GM03348 (cell line): ENCODE results near the gene PSMC5.
A peak's percentile ranks its signal among the peaks of the same experiment; 100 is the strongest.
"Not testable (repeated sequence)": the region's sequence is repeated elsewhere in the genome, so short reads cannot be mapped to it uniquely, and the experiment has no call there.

Experiments
- DNase-seq: peaks from one replicate; pipeline ENCODE4 v3.0.0; 2012; ENCODE audit warnings: low spot score

Gene PSMC5

GRCh38 chr17:63838631-63839171, 11.5 kb downstream of the PSMC5 start:
- DNase-seq: peak; percentile 82

- DNase-seq: peak; percentile 28
Observed at GRCh38 chr17:63840591-63841349, 13.5 kb downstream of the PSMC5 start.

- DNase-seq: peak; percentile 42
Observed at GRCh38 chr17:63841350-63842172, 14.3 kb downstream of the PSMC5 start.

- no peak for DNase-seq
Observed at GRCh38 chr17:63842173-63842539, 14.9 kb downstream of the PSMC5 start.

DNA sequence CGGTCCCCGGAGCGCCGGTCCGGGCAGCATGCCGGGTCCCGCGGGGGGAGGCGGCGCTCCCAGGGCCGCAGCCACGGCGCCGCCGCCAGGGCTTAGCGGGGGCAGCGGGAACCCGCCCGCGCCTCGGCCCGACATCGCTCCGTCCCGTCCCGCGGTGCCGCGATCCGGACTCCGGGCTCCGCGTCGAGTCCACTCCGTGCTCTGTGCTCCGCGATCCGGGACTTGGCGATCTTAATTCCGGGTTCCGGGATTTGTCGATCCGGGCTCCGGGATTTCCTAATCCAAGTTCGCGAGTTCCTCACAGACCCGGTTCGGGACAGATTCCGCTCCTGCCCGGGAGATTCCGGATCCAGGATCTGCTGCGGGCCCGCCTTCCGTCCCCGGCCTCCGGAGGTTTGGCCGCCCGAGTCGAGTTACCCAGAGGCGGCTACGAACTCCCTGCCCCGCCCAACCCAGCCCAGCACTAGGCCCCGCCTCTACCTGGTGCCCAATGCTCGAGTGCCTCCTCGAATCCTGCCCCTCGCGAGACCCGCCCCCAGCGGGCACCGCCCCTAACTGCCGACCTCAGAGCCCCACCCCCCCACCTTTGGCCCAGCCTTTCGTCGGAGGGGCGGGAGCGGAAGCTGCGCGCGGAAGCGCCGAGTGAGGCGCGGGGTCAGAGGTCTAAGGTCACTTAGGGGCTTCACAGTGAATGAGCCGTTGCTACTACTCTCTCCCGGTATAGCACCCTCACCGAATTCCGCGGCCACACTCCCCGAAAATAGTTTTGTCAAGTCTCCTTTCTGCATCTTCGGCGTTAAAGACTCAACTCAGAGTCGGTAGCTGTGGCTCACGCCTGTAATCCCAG, 15.5 kb downstream of the PSMC5 start, which contains the start of gene SMARCD2:
TSS of gene SMARCD2 (minus strand) at position 146 of the 847 bp plus-strand sequence. CDS start at position 135, 11 bp downstream.
- DNase-seq: peak; percentile 98

DNA sequence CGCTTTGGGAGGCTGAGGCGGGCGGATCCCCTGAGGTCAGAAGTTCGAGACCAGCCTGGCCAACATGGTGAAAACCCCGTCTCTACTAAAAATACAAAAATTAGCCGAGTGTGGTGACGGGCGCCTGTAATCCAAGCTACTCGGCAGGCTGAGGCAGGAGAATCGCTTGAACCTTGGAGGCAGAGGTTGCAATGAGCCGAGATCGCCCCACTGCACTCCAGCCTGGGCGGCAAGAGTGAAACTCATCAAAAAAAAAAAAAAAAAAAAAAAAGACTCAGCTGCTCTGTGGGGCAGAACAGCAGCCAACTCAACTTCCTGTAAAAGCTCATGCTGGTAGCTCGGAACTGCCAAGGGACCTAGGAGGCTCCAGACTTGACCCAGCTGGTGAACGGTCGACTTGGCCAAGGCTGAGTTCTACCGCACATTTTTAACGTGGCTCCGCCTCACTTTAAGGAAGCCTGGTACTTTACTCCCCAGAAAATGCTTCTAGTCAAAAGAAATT, 16.2 kb downstream of the PSMC5 start:
- peak; percentile 78 for DNase-seq

DNA sequence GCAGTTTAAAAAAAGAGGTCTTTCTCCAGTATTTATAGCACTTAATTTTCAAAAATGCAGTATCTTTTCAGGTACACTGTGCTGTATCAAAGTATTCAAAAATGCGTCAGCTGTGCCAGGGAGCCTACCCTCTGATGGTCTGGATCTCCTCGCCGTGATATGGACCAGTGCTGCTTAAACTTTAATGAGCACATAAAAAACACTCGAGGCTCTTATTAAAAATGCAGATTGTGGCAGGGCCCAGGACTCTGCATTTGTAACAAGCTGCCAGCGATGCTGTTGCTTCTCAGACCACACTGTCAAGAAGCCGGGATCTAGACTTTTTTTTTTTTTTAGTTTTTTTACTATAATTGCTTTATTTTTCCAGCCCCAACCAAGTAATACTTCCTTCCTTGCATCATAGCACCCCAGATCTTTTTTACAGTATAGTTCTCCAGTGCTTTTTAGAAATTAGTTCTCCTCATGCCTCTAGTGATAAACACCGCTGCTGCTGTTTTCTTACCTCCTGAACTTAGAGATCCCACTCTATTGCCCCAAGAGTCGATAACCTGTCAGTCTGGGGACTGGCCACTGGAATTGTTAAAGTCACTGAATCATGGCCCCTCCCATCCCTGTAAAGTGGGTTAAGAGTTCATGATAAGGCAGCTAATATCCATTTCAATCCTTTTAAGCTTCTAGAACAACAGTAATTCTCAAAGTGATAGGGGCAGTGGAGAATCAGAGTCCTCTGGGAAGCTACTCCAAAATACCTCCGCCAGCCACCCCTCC, 16.9 kb downstream of the PSMC5 start:
- no peak for DNase-seq

GRCh38 chr17:63845509-63845908, 18.3 kb downstream of the PSMC5 start:
- no peak for DNase-seq

DNA sequence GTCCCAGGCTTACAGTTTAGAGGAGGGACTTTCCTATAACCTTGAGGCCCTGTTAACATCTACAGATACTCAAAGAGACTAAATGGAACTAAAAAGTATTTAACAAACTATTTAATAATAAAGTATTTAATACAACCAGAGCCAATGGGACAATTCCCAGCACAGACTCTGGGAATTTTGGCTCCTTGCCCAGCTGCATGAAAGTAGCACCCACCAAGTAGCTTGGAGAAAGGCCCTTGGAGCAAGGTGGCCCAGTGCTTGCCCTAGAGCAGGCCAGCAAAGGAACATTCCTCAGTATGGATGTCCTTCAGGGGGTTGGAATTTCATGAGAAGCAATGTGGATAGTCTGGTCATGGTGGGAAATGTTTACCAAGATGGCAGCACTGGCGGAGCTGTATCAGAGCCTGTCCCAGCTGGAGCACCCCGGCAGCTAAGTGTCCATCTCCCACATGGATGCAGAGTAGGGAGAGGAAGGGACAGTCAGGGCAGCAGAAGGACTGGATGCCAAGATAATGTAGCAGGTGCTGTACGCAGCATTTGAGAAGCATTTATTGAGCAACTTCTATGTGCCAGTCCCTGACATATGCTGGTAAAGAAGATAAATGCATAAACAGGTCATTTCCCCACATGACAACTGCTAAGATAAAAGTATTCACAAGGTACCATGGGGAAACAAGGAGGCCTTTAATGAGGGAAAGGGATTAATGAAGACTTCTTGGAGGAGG, 20.5 kb downstream of the PSMC5 start:
- DNase-seq: no peak

- DNase-seq: peak; percentile 96
Observed at GRCh38 chr17:63848834-63849689, 21.8 kb downstream of the PSMC5 start.

GRCh38 chr17:63850401-63850800, 23.2 kb downstream of the PSMC5 start:
- DNase-seq: no peak

- DNase-seq: no peak
Observed at GRCh38 chr17:63853260-63853659, 26.0 kb downstream of the PSMC5 start.

DNA sequence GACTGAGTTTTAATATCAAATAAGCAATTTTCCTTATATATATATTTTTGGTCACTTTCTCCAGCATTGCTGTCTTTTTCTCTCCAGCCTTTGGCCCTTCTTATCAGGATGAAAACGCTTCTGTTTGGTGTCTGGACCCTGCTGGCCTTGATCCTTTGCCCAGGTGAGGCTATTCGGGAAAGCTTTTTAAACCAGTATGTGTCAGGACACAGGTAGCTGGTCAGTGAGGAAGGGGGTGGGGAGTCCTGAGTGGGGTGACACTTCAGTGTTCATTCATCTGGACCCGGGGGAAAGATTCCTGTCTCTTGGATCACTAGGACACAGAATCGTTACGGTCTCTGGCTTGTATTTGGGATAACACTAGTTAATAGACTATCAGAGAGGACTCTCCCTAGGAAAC, 27.5 kb downstream of the PSMC5 start:
- DNase-seq: no peak

GRCh38 chr17:63855185-63855584, 28.0 kb downstream of the PSMC5 start:
- DNase-seq: no peak

GRCh38 chr17:63856425-63856824, 29.2 kb downstream of the PSMC5 start:
- not testable (repeated sequence) for DNase-seq

GRCh38 chr17:63859257-63859656, 32.0 kb downstream of the PSMC5 start:
- DNase-seq: no peak

GRCh38 chr17:63866625-63867024, 39.4 kb downstream of the PSMC5 start:
- not testable (repeated sequence) for DNase-seq

DNA sequence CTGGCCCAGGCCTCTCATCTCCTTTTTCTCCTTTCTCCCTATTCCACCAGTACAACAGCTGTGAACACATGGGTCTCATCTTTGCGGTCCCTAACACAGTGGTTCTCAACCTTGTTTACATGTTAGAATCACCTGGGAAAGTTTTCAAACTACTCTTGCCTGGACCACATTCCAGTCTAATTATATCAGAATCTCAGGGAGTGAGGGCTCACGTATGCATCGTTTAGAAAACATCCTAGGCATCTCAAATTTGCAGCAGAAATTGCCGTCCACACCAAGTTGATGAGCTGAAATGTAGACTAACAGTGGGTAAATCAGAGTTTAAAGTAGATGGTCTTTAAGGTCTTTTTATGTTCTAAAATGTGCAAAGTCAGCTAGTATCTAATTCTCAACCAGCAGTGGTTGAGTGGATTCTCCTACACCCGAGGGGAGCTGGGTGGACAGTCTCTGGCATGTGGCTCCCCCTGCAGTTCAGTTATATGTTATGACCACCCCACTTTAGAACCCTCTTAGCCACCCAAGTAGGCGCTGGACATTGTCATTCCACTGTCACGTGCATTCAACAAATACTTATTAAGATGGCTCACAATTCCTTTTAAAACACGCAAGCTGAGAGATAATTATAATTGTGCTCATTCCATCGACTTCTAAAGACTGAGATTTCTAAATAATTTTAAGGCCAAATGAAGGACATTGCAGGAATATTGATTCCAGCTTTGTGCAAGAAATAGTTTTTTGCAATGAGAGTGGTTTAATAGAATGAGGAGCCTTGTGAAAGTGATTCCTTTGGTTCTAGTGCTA, 42.5 kb downstream of the PSMC5 start:
- DNase-seq: peak; percentile 12

DNA sequence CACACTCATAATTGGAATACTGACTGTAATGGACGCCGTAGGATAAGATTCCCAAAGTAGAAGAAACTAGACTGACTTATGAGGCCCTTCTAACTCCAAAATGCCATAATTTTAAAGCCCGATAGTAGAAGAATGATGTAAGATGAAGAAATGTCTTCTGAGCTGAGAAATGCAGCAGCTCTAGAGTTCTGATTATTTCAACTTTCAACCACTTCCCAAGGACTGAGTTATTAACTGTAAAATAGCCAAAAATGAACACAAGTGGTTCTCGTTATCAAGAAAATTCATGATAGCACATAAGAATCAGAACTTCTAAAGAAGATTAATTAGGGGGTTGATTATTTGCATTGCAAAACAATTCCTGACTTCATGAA, 43.0 kb downstream of the PSMC5 start:
- not testable (repeated sequence) for DNase-seq
